Embryonic facial prominence (tissue), 1 donor: ENCODE results near the gene CD48.

ENCODE experiments used
- DNase-seq: peaks from one replicate; pipeline ENCODE4 v3.0.0-alpha.2; 2016; ENCODE audit errors: extremely low spot score

The CD48 gene, protein sequence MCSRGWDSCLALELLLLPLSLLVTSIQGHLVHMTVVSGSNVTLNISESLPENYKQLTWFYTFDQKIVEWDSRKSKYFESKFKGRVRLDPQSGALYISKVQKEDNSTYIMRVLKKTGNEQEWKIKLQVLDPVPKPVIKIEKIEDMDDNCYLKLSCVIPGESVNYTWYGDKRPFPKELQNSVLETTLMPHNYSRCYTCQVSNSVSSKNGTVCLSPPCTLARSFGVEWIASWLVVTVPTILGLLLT

DNA sequence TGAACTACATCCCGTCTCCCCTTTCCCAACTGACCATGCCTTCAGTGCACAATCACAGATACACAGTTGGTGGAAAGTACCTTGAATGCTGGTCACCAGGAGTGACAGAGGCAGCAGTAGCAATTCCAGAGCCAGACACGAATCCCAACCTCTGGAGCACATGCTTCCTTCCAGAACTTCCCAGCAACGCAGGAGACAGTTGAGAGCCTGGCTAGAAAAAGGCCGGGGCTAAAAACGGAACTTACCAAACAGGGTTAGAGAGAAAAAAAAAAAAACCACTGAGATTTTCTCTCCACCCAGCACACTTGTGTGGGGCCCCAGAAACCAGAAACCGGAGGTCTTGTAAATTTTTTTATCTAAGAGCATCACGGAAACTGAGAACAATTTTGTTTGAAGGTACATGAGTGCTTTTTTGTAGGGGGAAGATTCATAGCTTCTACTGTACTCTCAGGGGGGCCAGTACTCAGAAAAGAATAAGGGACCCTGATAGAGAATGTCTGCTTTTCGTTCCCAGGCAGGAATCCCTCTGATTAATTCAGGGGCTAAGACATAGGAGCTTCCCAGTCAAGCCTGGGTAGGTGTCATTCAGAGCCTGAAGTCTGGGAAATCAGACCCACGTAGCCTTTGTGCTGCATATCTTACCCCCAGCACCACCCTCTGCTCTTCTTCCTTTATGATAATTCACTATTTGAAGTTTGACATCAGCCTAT, at the start of gene CD48:
Gene CD48 (minus strand): TSS at position 221 of the 710 bp plus-strand sequence. CDS start 59 bp downstream, at position 162.
- DNase-seq, result no peak

DNA sequence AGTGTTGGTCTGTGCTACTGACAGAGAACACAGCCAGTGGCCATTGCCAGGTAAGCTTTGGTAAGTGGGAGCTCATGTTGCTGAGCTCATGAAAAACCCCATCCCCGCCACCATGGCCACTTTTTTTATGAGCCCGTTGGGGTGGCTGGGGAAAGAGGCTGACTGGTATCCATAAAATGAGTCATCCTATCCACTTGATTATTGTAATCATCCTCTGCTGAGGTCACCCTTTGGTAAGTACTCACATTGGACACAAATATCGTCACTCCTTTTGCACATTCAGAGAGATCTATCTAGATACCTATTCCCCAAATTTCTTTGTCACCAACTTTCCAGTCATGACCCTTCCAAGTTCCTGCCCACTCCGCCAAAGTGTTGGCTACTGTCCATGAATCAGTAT, 49.4 kb upstream of the CD48 start:
- no peak for DNase-seq

DNA sequence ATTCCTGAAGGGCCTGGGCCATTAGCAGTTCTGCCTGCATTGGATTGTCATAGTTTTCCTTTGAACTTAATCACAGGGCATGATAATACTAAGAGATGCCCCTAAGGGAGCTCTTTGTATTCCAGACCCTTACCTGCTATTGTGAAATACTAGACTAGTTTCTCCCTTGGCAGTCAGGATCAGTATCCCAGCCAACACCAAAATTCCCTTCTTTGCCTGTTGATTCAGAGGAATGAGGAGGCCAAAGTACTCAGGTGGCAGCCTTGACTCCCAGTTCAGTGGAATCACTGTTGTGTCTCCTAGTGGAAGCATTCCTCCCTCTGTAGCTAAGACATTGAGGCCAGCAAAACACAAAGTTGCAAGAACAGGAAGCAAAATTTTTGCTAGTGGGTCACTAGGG, 48.1 kb upstream of the CD48 start:
- no peak for DNase-seq

DNA sequence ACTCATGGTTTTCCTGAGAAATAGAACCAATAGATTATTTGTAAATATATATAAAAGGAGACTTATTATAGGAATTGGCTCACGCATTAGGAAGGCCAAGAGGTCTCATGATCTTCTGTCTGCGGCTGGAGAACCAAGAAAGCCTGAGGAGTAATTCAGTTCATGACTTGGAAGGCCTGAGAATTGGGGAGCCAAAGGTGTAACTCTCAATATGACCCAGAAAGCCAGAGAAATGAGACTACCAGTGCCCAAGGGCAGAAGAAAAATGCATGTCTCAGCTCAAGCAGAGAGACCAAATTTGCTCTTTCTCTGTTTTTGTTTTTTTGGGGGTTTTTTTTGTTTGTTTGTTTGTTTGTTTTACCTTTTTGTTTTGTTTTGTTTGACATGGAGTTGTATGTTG, 46.9 kb upstream of the CD48 start:
- no peak for DNase-seq

DNA sequence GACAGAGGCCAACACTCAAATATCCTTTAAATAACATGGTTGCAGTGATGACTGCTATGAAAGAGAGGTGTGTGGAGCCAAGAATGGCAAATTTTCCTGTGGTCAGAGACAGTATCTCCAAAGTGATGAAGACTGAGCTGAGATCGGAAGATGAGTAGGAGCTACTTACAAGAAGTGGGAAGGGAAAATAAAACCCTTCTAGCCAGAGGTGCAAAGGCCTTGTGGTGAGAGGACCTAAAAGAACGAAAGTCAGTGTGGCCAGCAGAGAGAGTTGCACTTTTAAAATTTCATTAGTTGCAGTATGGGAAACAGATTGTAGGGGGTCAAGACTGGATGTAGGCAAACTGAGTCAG, 45.2 kb upstream of the CD48 start:
- DNase-seq, result no peak

DNA sequence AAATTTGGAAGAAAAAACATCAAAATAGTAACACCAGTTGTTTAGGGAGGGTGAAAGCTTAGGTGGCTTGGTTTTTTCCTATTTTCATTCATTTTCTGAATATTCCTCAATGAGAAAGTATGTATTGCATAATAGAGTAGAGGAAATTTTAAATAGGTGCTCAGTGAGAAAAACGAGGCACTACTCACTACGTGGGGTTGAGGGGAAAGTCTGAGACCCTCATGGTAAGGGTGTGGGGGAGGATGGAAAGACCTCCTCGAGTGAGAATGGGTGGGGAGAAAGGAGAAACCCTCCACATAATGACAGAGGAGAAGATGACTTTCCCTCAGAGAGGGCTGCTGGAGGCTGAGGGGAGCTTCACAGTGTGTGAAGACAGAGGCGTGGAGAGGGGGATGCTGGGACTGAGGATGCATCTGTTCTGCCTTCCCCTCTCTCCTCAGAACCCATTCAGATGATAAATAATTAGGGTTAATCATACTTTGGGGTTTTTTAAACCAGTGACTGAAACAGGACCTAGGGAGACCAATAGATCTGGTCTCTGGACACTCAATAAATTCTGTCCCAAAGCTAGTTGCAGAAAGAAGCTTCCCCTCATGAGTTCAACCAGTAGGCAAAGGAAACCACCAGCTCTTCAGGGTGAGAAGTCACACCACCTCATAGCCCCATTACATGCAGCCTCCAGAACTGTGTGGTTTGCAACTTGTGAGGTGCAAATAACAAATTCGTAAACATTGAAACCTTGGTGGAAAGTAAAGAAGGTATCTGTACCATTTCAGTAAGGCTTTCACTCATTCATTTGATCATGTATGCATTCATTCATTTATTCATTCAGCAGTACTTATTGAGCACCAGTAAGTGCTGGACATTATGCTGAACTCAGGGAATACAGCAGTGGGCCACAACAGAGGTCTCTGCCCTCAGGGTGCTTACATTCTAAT, 44.6 kb upstream of the CD48 start:
- no peak for DNase-seq

DNA sequence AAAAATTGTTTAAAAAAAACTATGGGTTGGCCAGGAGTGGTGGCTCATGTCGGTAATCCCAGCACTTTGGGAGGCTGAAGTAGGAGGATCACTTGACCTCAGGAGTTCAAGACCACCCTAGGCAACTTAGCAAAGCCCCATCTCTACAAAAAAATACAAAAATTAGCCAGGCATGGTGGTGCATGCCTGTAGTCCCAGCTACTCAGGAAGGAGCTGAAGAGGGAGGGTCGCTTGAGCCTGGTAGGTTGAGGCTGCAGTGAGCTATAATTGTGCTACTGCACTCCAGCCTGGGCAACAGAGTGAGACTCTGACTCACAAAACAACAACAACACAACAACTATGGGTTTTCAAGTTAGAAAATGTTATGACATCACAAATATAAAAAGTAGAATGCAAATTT, 43.8 kb upstream of the CD48 start:
- DNase-seq, result no peak

DNA sequence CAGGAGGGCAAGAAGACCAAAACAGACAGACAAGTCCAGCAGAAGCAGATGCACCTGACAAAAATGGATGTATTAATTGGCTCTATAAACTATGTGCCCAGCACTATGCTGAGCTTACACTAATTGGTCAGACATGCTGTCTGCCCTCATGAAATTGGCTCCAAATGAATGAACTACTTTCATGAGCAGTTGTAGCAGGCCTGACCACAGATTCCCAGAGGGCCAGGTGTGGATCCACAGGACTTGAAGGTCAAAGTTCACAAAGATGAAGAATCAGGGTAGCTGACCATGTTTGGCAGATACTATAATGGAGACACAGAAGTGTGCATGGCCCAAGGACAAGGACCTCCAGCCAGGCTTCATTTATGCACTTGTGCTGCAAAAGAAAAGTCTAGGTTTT, 42.0 kb upstream of the CD48 start:
- no peak for DNase-seq

DNA sequence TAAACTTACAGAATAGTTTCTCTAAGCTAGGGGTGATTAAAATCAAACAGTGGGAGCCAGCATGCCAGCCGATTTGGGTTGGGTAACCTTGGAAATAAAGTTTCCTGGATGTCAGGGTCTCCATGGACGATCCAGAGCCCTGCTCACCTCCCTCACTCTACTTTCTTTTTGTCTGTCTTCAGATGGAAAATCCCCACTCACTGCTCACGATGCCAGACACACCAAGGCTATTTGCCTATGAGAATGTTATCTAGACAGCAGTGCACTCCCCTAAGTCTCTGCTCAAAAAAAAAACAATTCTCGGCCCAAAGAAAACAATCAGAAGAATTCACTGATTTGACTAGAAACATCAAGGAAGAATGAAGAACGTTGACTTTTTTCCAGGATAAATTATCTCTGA, 41.3 kb upstream of the CD48 start:
- DNase-seq, result no peak

DNA sequence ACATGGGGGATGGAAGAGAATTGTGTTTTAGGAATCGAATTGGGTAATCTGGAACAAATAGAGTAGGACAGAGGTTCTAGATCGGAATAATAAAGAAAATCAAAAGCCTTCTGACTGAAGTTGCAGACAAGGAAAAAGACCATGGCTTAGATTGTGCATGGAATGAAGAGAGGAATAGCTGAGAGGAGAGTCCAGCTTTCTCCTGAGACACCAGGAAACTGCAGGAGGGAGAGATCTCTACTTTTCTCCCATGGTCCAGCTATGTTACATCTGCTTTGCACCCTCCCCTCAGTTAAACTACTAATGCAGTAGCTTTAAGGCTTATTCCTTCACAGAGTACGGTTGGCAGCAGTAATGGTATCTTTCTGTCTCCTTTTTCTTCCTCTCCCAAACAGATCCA, 40.8 kb upstream of the CD48 start:
- DNase-seq, result no peak

DNA sequence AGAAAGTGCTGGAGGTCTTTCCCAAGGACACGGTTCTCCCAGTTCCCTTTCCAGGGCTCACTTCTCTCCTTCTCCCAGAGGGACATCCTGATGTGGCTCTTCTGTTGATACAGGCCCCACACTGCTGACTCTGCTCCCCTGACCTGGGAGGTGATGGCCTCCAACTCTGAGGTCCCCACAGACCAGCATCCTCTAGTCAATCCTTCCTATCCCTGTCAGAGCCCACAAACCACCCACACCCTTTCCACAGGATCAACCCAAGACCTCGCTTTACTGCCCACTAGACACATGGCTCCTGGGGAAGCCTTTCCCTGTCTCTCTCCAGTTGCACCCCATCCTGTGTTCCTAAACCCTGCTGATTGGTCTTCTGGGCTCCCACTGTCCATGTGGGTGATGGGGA, 39.0 kb upstream of the CD48 start:
- DNase-seq, result no peak

DNA sequence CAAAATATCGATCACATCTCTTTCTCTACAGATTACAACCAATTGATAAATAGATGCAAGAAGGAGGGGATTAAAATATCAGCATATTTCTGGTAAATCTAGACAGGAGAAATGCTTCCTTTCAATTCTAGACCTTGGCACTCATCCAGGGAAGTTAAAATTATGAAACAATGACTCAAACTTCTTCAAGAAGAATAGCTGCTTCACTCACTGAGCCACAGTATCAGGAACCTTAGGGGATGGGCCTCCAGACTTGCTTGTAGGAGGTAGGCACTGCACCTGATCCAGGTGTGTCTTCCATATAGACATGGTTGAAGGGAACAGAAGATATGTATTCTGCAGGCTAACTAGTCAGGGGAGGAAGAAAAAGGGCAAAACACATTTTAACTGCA, 37.3 kb upstream of the CD48 start:
- no peak for DNase-seq

DNA sequence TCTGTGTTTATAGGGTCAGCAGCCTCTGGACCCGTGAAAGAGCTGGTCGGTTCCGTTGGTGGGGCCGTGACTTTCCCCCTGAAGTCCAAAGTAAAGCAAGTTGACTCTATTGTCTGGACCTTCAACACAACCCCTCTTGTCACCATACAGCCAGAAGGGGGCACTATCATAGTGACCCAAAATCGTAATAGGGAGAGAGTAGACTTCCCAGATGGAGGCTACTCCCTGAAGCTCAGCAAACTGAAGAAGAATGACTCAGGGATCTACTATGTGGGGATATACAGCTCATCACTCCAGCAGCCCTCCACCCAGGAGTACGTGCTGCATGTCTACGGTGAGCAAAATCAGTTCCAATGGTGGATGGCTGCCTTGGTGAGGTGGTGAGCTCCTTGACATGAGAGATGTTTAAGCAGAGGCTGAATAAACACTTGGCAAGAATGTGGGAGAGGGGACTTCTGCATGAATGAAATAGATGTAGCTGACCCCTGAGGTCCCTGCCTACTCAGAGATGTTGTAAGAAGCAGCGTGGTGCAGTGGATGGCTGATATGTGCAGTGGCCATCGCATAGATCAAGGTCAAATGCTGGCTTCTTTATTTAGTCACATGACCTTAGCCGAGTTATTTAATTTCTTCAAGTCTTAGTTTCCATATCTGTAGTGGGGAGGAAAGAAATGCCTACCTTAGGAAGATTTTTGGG, 36.7 kb upstream of the CD48 start:
- no peak for DNase-seq

DNA sequence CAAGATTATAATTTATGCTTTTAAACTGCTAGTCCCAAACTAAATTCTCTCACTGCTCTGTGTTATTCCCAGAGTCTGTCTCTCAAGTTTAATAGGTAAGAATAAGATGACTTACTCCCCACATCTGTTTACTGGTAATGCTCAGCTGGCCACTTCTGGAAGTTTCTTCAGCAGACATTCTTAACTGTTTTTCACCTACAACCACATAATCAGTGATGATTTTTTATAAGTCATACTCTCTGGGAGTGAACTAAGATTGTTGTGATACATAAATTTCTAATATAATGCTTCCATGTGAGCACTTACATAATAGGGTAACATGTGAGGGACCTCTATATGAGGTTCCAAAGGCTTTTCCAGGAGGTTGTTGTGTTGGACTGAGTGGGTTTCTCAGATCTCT, 36.1 kb upstream of the CD48 start:
- no peak for DNase-seq

DNA sequence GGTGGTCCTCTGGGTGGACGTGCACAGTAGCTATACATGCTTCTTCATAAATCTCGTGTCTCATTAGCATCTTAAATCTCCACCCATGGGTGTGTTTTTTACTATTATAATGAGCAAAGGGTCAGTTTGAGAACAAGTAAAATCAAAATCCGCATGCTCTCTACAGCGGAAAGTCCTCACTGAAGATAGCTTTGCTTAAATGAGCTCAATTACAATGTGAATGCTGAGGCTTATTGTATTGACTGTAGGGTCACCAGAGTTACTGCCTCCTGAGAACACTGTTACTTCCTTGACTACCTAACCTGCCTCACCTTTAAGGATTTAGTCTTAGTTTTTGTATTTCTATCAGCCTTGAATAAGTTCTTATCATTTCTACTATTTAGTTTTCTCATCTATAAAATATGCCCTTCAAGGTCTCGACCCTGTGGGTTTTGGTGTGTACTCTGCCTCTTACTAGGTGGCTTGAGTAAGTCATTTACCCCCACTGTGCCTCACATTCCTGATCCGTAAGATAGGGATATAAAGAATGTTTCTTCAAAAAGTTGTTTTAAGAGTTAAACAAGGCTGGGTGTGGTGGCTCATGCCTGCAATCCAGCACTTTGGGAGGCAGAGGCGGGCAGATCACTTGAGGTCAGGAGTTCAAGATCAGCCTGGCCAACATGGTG, 35.3 kb upstream of the CD48 start:
- no peak for DNase-seq

DNA sequence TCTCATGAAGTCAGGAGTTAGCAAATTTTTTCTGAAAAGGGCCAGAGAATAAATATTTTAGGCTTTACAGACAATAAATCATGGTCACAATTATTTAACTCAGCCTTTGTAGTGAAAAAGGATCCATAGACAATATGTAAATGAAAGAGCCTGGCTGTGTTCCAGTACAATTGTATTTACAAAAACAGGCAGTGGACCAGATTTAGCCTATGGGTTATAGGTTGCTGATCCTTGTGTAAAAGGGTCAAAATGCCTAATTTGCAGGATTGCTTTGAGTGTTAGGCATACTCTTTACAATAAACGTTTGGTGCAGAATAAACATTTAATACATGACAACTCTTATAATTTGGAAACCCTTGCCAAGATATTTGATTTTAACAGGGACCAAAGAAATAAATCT, 33.9 kb upstream of the CD48 start:
- DNase-seq, result no peak

DNA sequence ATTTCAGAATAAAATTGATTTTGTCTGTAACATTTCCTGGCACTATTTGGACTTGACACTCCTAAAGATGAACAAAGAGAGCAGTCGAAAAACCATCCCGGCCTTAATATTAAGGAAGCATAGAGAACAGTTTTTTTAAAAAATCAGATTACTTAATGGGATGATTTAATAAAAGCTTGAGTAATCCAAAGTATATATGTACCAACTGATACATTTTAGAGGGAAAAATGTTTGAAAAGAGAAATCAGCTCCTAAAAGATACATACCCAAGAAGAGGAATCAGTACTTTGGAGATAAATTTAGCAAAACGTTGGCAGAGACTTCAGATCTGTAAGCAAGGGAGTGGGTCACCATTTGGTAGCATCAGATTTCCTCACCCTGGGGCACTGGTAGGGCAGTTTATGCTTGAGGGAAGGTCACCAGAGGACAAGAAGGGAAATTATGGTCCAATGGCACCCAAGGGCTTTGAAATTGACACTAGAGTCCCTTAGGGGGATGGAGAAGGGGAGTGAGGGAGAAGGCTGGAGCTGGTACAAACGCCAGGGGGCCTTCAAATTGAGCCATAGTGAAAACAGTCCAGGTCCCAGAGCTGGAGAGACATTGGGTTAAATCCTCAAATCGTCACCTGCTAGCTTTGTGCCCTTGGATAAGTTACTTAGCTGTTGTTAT, 33.4 kb upstream of the CD48 start:
- DNase-seq, result no peak

DNA sequence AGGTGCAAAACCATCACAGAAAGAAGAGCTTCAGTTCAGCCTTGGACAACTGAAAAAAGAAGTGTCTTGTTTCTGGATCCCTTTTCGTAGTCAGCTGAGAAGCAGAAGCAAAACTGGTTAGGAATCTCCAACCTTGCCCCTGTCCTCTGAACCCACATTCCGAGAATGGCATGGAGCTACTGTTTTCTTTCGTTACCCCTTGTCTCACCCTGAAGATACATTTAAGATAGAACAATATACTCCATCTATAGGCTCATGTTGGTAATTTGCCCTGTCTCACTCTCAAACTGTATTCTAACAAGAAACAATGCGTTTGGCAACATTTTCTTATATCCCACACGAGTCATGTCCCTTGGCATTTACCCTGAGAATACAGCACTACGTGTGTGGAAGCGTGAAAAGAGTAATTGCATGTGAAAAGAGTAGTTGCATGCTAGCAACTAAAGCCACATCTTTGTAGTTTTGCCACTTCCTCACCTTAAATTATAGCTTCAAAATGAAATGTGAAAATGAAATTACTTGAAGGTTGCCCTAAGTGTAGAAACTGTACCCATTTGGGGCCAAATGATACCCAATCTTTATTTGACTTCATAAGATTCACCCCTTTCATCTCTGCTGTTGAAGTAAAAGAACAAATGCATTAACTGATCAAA, 32.7 kb upstream of the CD48 start:
- no peak for DNase-seq

DNA sequence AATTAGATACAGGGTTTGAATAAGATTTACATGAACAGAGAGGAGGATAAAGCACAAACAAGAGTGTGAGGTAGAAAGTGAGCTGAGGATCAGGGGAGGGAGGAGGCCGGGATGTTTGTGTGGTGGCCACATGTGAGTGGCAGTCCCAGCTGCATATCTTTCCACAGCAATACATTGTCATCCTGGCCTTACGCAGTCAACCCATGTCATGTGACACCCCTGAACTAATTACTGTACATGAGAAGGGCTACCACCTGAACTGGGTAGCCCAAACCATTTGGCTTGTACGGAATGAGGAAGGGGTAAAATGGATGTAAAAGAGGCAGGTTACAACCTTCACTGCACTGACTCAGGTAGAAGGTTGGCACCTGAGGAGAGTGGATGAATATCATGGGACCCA, 31.6 kb upstream of the CD48 start:
- no peak for DNase-seq

DNA sequence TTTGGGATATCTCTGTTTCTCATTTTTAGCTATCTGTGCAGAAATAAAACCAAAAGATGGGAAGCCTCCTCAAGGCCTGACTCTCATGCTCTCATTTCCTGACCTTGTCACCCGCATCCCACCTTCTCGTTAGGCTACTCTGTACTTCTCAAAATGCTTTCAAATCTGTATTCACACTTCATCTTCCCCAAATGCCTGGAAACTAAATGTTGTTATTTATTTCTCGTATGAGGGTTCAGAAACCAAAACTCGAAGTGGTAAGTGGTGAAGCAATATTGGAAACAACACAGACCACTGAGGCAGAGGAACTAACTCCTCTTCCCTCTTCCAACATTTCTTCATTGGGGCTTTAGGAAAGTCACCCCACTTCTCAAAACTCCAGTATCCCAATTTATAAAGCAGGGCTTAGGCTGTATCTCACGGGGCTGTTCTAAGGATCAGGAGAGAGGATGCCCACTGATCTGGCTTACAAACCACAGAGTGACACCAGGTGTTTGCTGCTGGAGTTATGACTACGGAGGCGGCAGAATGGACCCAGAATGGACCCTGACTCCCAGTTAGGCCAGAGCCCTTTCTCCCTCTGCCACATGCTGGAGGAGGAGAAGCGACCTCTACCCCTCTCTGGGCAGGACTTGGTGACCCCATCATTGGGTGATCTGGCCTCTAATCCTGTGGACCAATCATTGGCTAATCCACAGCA, 31.0 kb upstream of the CD48 start:
- no peak for DNase-seq
